Midbrain (tissue), 1 donor: ENCODE measurements around the gene MDGA2.

Experiments used
- DNase-seq: peaks from one replicate; lab custom pipeline; 2025; lab: John Stamatoyannopoulos, UW

MDGA2 gene

DNA sequence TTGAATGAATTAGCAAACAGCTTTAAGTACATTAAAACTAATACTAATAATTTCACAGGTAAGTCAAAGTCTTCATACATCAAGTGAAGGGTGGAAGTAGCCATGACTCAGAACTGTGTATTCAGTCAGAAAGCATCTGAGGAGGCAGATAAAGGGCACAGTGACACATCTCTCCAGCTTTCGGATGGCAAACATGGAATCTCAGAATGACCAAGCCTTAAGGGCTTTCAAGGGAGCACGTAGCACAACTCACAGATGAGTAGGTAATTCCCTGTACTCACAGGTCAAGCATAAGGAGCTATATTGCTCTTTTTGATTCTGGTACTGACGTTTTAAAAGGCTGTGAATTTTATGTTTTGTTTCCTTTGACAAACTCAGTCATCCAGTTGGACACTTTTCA, 56.0 kb downstream of the MDGA2 start:
- DNase-seq: no peak

DNA sequence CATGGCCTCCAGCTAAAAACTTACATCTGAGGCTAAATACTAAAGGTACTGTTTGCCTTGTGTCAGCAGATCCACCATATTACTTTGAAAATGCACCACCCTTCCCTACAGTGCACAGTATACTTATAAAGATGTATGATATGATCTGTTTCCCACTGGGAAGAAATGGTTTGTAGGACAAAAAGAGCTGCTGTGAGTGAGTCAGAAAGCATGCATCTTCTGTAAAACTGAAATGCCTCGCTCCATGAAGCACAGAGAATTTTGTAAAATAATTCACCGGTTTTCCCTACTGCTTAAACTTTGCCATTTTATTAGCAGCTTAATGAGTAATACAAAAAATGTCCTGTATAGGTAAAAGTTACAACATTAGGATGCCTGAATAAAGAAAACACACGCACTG, 68.8 kb downstream of the MDGA2 start:
- no peak for DNase-seq

DNA sequence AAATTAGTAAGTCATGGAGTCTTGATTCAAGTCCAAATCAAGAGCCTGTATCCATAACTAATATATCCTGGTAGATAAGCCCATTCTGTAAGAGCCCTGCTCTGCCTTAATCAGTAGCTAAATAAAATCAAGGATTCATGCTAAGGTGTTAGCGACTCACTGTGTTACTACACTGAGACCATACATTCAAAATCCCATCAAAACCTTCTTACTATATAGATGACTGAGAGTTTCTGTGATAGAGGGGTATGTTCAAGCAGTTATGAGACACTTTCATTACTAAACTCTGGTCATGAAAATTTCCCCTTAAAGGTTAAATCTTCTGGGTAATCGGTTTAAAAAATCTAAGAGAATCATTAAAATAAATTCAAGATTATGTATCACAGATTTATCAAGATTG, 78.5 kb downstream of the MDGA2 start:
- DNase-seq: no peak

DNA sequence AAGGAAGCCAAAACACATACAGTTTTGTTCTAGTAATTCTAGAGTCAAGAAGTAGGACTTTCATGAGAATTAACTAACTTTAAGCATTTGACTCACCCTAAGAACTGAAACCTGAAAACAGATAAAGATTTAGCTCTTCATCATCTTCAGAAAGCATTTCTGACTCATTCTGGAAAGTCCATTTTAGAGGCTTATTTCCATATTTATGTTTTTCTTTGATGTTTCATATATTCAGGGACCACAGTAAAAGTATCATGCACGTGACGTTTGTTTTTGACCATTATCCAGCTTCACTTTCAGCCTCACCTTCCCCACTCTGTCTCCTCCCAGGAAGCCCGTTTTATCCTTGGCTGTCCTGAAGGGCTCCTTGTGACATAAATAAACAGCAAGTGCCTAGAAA, 79.2 kb downstream of the MDGA2 start:
- DNase-seq: no peak

DNA sequence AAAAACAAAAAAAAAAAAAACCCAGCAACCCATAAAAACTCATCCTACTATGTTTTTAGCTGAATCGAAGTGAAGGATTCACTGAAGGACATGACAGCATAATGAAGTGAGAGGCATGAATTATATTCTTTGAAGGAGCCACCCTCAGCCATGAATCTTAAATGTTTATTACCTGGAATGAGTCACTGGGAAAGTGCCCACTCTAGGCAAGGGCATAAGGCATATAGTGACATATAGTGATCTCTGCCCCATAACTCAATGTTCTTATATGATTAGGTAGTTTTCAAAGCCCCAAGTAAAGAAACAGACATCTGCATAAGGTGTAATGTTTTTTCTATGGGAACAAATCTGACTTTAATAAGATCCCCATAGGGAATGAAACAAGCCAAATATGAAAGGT, 79.9 kb downstream of the MDGA2 start:
- no peak for DNase-seq

DNA sequence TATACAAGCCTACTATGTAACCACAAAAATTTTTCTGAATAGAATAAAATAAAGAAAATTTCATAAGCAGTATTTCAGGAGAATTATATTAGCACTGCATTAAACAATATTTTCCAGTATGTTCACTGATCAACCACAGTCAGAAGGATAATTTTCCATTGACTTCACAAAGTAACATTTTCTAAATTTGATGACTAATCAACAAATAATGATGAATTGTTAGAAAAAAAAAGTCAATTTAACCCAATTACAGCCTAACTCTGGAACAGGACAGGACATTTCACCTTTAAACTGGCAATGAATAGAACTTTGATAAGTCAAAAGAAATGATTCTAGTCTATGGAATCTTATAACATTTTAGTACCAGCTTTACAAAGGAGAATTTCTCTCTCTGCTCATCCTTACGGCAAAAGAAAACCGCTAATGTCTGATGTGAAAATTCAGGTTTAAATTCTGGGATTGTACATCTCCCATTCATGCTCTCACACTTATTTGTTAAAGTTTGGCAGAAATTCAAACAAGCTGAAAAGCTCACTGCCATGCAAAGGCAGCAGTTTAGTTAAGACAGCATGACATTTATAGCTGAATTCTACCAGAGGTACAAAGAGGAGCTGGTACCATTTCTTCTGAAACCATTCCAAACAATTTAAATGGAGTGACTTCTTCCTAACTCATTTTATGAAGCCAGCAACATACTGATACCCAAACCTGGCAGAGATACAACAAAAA, 84.5 kb downstream of the MDGA2 start:
- no peak for DNase-seq

DNA sequence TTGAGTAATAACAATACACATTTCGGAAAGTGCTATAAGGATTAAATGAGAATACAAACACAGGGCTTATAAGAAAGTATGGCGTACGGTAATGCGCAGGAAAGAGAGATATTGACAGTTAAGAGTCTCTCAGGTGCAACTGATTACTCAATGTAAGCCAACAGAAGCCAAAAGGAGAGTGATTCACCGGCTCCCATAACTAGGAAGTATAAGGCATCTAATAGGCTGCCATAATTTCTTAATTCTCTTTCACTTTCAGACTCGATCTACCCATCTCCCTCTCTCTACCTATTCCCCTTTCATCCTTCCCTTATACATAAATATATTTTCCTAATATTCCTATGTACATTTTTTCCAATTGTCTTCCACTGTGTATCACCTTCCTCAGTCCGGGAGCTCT, 90.0 kb downstream of the MDGA2 start:
- no peak for DNase-seq

DNA sequence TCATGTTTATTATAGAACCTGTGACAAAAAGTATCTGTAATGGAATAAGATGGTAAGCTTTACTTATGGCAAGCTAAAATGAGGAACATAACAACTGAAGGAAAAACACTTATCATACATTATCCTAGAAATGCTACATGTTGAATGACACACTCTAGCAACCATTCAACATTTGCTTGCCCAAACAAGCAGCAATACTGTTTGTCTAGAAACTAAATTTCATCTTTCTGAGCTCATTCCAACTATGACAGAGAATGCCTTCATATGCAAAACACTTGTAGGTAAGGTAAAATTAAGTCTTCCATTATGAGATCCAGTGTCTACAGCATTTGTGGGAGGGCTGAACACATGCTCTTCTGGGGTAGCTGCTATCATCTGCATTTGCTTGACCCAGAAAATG, 108.1 kb downstream of the MDGA2 start:
- no peak for DNase-seq

DNA sequence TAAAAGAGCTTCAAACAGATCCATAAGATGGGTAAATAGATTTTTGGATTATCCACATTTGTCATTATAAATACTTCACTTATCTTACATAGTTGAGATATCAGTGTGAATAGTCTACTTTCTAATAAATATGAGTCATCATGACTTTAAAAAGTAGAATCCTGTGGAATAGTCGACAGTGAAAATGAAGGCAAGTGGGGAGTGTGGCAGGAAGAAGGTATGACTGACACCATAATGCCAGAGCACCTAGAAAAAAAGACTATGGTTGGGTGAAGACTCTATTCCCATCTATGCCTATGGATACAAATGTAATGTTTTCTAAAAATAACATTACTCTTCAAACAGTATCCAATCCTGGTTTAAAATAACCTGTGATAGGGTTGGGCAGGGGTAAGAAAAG, 117.5 kb downstream of the MDGA2 start:
- no peak for DNase-seq

DNA sequence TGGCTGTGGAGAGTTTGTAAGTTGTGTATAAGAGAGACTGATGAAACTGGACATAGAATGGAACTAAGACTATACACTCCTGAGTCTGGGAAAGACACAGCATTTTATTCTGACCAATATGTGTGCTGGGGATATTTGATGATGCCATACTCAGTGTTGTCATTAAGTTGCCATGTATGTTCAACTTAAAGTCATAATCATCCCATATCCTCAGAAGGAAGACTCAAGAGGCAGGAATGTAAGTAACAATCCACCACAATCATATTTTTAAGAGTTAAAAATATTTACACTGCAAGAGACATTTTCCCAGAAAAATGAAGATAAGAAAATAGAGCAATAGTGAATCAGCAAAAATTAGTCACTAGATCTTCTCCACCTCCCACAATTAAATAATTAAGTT, 120.1 kb downstream of the MDGA2 start:
- no peak for DNase-seq

DNA sequence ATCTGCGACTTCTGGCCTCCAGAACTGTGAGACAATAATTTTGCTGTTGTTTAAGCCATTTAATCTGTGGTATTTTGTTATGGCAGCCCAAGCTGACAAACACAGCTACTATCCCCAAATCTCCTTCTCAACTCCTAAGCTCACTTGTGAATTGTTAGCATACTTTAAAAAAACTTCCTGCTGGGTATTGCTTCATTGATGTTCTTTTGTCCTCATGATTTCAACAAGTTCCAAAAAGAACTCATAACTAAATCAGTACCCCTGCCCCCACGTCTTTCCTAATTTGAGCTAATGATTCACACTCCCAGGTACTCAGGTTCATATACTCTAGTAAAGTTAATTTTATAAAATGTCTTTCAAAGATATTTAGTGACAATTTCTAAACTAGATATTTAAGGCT, 125.5 kb downstream of the MDGA2 start:
- no peak for DNase-seq

DNA sequence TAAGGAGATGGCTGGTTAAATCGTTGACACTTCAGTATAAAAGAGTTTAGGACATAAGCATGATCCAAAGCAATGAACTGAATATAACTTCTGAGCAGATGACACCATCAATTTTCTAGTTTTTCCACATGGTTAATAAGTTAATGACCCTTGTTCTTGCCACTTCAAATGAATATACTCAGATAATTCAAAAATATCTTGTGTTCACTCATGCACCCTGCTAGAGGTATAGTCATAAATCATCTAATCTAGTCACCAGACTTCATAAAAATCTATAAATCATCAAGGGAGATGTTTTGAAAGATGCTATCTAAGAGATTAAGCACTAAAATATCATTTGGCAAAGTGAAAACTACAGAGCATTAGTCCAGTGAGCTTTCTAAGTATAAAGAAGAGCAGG, 131.9 kb downstream of the MDGA2 start:
- DNase-seq: no peak

DNA sequence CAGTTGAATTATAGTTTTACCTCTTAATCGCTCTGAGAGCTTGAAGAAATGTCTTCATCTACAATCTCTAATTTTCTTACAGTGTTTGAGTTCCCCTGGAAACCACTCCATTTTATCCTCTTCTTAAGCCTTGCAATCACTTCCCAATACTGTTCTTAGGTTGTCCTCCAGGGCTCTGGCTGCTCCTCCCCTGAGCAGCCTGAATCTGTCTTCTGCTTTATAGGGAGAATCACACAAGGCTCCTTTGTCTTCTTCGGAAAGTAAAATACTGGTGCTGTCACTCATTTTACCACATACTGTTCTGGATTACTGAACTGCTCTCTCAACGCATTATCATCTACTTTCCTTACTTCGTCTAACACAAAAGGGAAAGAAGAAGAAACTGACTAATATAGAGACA, 133.7 kb downstream of the MDGA2 start:
- no peak for DNase-seq

DNA sequence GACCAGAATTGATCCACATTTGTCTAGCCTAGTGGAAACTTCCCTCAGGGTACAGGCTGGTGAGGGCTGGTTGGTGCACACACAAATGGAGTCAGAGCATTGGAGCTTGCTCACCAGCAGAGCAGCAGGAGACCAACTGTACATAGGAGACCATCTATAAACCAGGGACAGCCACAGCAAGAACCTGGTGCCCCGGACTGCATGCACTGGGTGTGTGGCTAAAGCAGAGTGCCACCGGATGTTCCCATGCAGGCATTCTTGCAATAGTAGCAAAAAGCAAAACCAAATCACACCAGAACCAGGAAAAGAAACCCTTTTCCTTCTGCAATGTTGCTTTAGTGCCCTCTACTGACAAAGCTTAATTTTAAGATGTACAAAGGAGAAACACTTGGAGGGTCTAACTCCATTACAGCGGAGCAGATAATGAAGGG, 136.4 kb downstream of the MDGA2 start:
- peak; percentile 37 for DNase-seq

DNA sequence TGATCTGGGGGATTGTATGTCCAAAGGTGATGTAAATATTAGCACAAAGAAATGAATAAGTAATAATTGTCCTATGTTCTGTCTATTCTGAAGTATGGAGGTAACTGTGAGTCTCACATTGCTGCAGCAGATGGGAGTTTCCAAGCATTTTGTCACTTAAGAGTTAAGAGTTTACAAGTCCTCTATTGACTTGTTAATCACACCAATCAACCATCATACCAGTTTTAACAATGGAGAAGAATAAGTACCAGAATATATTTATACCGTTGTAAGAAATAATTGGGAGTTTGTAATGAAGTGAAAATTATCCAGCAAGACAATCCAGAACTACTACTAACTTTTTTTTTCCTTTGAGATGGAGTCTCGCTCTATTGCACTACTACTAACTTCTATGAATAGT, 139.1 kb downstream of the MDGA2 start:
- no peak for DNase-seq

DNA sequence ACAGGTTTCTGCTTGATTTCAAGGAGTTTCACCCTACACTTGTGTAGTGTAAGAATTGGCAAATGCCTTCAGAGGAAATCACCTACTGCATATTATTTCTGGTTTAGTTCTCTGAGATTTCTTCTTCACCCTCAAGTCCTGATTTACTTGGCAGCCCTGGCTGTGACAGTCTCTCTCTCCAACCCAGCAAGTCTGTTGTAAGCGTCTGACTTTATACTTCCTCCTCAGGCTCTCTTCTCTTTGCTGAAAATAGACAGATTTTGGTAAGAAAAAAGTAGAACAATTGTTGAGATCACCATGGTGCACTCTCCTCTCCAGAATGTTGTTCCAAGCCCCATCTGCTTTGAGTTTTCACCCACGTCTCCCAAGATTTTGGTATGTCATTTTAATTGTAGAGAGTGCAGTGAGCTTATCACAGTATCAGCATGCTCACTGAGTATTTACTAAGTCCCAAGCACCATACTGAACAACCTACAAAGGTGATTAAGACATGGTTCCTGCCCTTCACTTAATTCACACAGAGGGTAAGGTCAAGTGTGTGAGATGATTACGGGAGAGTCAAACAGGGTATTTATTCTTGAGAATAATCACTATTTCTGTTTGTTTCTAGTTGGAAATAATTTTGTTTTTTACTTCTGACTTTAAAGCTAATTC, 148.7 kb downstream of the MDGA2 start:
- no peak for DNase-seq

DNA sequence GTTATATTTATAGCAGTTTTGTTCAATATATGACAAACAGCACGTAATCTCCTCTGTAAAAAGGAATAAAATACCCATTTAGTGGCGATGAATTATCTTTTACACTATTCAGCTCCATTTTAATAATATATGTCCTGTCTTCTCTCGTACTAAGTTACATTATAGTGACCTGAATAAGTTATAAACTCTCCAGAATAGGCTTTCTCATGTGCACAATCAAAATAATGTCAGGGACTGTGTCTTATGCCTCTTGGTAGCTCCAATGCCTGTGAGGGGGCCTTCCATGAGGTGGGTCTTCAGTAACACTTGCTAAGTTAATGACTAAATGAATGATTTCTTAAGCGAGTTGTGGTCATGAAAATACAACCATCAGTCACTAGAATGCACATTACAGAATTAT, 150.9 kb downstream of the MDGA2 start:
- DNase-seq: no peak

DNA sequence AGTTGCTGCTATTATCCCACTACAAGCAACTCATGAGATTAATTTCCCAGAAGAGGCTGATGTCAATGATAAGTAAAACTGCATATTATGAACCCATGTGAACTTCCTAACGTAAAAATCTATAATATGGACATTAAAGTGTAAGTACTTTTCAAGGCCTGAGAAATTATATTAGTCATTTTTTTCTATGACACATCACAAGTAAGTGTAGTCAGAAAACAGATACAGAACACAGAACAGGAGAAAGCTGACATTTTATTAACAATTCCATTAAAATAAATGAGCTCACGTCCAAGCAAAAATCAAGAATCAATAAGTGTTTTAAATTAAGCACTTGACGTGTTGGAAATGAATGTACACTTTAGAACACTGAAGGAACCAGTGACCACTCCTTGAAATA, 155.0 kb downstream of the MDGA2 start:
- no peak for DNase-seq

DNA sequence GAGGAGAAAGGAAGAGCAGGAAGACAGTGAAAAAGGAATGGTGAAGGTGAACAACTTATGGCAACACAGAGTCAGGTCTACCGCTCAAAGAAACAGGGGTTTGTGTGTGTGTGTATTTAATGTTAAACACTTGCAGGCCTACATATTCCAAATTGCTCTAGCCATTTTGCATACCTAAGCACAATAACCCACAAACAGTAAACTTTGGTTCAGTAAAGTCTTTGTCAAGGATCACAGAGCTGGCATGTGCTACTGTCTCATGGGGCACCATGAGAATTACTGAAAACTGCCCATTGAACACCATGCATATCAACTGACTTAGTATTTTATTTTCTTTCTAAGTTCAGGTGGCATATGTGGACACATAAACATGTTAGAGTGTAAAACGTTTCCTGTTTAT, 163.6 kb downstream of the MDGA2 start:
- no peak for DNase-seq

DNA sequence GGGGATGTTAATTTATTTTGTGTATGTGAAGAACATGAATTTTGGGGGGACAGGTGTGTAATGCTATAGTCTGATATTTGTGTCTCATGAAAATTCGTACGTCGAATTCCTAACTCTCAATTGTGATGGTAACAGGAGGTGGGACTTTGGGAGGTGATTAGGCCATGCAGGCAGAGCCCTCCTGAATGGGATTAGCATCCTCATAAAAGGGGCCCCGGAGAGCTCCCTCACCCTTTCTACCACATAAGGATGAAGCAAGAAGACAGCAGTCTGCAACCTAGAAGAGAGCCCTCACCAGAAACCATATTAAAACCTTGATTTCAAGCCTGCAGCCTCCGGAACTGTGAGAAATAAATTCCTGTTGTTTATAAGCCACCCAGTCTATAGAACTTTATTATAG, 165.4 kb downstream of the MDGA2 start:
- DNase-seq: no peak

DNA sequence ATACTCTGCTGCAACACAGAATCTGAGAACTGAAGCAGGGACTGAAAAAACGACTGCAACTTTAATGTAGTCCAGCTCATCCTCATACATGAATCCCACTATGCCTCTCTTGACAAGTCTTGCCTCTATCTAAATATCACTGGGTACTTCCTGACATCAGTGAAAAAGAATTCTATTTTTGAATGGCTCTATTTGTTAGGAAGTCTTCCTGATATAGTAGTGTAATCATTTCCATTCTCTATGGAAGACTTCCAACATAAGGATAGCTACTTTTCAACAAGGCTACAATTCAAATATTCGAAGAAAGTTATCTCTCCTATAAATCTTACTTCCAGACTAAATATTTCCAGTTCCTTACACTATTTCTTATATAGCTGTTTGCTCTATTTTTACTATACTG, 167.5 kb downstream of the MDGA2 start:
- DNase-seq: no peak

DNA sequence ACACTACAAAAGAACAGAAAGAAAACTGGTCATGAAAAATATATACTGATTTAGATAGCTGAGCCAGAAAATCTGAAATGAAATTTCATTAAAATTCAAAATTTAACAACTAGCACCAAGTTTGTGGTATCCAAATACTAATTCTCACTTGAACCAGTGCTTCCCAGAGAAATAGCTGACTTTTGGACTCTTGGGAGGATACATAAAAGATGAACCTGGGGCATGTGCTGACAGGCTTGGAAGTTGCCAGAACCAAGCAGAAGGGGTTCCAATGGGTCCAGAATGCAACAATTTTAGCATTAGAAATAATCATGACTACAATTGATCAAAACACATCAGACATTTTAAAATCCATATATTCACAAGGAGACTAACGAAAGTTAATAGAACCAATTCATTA, 175.0 kb downstream of the MDGA2 start:
- no peak for DNase-seq

DNA sequence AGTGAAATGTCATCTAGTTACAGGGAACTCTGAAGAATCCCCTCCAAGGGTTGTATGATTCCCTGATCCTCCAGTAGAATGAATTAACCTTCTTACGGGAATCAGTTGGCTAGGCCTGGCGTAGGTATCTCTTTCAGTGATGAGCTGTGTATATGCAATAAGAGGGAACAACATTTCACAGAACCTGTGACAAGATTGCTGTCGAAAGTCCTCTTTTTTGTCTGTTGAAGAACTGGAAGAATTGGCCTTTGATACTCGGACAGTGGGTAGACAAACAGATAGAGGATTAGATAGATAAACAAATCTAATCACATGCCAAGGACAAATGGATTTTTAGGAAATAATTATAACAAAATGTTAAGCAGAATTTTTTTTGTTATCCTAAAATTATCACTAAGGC, 184.6 kb downstream of the MDGA2 start:
- no peak for DNase-seq

DNA sequence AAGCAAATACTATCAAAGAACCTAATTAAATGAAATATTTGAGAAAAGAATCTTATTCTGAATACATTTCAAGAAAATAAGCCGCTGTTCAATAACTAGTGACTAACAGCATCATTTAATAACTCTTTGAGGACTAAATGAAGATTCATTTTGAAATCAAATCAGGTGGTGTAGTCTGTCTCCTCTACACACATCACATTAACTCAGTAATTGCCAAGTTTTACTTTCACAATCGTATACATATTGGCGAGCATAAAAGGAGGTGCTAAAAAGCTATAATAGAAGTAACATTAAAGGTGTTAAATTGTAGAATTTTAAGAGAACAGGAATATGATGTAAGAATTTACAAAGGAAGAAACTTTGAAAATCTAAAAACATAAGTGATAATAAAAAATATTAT, 185.1 kb downstream of the MDGA2 start:
- no peak for DNase-seq
